SK-N-SH treated with all-trans-retinoic acid at 6 μM for 48 hours (cell line): ENCODE results near the gene RASA2.

Source experiments
- CSRNP3 ChIP-seq: fragments of 250-450 bp; sonication (Bioruptor Pico); IDR thresholded peaks from 2 replicates; pipeline ENCODE4 v1.5.1; 2021; ENCODE audit warnings: mild to moderate bottlenecking, moderate library complexity
- ESRRG ChIP-seq: fragments of 250-450 bp; sonication (Bioruptor Pico); IDR thresholded peaks from 2 replicates; pipeline ENCODE4 v1.6.1; 2021; ENCODE audit warnings: mild to moderate bottlenecking
- OSR1 ChIP-seq: fragments of 250-450 bp; sonication (Bioruptor Pico); IDR thresholded peaks from 2 replicates; pipeline ENCODE4 v1.8.0; 2022; ENCODE audit warnings: moderate library complexity, mild to moderate bottlenecking, inconsistent platforms
- PPARA ChIP-seq: fragments of 250-450 bp; sonication (Bioruptor Pico); IDR thresholded peaks from 2 replicates; pipeline ENCODE4 v1.5.0; 2020; ENCODE audit warnings: mild to moderate bottlenecking, borderline replicate concordance
- RARB ChIP-seq: fragments of 250-450 bp; sonication (Bioruptor Pico); IDR thresholded peaks from 2 replicates; pipeline ENCODE4 v1.8.0; 2021; ENCODE audit warnings: mild to moderate bottlenecking, moderate library complexity
- TSHZ2 ChIP-seq: fragments of 250-450 bp; sonication (Bioruptor Pico); IDR thresholded peaks from 2 replicates; pipeline ENCODE4 v1.5.0; 2020; ENCODE audit warnings: mild to moderate bottlenecking, moderate library complexity
- ZFP3 ChIP-seq: fragments of 250-450 bp; sonication (Bioruptor Pico); IDR thresholded peaks from 2 replicates; pipeline ENCODE4 v1.5.0; 2020; ENCODE audit warnings: mild to moderate bottlenecking, moderate library complexity
- ZNF70 ChIP-seq: fragments of 450-650 bp; formaldehyde crosslinking; IDR thresholded peaks from 2 replicates; pipeline ENCODE4 v1.5.0; 2020; ENCODE audit warnings: mild to moderate bottlenecking, moderate library complexity
- TF ChIP-seq, protein P1 (sequence below): fragments of 250-450 bp; sonication (Bioruptor Pico); IDR thresholded peaks from 2 replicates; pipeline ENCODE4 v1.8.0; 2020; ENCODE audit warnings: mild to moderate bottlenecking, moderate library complexity, borderline replicate concordance
- TF ChIP-seq, protein P2 (sequence below): fragments of 250-450 bp; sonication (Bioruptor Pico); IDR thresholded peaks from 2 replicates; pipeline ENCODE4 v1.5.1; 2020; ENCODE audit warnings: low read depth, mild to moderate bottlenecking, moderate library complexity

GRCh38 chr3:141448606-141449220 is 38.1 kb upstream of the RASA2 start:
- TF ChIP-seq ZNF70 (CRISPR knock-in tag) (no peak), TSHZ2 (no peak), ESRRG (no peak), ZFP3 (CRISPR knock-in tag) (no peak), OSR1 (CRISPR knock-in tag) (no peak), PPARA (CRISPR knock-in tag) (no peak), RARB (CRISPR knock-in tag) (no peak), CSRNP3 (CRISPR knock-in tag) (no peak)
- TF ChIP-seq, protein P1, sequence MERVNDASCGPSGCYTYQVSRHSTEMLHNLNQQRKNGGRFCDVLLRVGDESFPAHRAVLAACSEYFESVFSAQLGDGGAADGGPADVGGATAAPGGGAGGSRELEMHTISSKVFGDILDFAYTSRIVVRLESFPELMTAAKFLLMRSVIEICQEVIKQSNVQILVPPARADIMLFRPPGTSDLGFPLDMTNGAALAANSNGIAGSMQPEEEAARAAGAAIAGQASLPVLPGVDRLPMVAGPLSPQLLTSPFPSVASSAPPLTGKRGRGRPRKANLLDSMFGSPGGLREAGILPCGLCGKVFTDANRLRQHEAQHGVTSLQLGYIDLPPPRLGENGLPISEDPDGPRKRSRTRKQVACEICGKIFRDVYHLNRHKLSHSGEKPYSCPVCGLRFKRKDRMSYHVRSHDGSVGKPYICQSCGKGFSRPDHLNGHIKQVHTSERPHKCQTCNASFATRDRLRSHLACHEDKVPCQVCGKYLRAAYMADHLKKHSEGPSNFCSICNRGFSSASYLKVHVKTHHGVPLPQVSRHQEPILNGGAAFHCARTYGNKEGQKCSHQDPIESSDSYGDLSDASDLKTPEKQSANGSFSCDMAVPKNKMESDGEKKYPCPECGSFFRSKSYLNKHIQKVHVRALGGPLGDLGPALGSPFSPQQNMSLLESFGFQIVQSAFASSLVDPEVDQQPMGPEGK: no peak
- TF ChIP-seq, protein P2, sequence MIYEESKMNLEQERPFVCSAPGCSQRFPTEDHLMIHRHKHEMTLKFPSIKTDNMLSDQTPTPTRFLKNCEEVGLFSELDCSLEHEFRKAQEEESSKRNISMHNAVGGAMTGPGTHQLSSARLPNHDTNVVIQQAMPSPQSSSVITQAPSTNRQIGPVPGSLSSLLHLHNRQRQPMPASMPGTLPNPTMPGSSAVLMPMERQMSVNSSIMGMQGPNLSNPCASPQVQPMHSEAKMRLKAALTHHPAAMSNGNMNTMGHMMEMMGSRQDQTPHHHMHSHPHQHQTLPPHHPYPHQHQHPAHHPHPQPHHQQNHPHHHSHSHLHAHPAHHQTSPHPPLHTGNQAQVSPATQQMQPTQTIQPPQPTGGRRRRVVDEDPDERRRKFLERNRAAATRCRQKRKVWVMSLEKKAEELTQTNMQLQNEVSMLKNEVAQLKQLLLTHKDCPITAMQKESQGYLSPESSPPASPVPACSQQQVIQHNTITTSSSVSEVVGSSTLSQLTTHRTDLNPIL (CRISPR knock-in tag): no peak
